ENCODE measurements around the gene IFT88.

The IFT88 gene

DNA sequence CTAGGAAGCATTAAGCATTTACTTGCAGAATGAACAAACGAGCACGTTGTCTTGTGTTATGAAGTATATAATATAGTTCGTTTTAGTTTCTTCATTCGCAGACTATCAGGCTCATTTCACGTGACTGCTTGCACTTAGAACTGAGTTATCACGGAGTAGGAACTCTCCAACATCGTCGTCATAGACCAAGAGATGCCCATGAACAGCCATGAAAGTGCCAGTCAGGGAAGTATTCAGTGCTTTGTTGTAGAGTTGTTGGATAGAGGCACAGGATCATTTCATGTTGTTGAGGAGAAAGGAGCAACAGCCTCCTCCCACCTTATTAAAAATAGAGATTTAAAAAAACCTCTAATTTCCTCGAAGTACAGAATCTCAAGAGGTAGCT is 135.6 kb downstream of the IFT88 start:
- no peaks in the 10 kb centered on the region for H3K9me3 Mint-ChIP-seq
- peaks cover 11% of the 10 kb centered on the region for H3K4me1 Mint-ChIP-seq
- H3K27ac Mint-ChIP-seq = no peak overlapping the region
- no peak for DNase-seq
- no peaks in the 10 kb centered on the region for H3K36me3 Mint-ChIP-seq
- peaks cover 76% of the 10 kb centered on the region for H3K27me3 Mint-ChIP-seq
- peak overlapping the region; percentile 81 for H3K4me3 Mint-ChIP-seq
- CTCF ChIA-PET = interaction anchor here (0.8 to 2.3 kb wide), 5 partner anchors 9 to 223 kb away, joined by 3 to 5 read pairs (median 3); no protein-coding TSS in a partner anchor

DNA sequence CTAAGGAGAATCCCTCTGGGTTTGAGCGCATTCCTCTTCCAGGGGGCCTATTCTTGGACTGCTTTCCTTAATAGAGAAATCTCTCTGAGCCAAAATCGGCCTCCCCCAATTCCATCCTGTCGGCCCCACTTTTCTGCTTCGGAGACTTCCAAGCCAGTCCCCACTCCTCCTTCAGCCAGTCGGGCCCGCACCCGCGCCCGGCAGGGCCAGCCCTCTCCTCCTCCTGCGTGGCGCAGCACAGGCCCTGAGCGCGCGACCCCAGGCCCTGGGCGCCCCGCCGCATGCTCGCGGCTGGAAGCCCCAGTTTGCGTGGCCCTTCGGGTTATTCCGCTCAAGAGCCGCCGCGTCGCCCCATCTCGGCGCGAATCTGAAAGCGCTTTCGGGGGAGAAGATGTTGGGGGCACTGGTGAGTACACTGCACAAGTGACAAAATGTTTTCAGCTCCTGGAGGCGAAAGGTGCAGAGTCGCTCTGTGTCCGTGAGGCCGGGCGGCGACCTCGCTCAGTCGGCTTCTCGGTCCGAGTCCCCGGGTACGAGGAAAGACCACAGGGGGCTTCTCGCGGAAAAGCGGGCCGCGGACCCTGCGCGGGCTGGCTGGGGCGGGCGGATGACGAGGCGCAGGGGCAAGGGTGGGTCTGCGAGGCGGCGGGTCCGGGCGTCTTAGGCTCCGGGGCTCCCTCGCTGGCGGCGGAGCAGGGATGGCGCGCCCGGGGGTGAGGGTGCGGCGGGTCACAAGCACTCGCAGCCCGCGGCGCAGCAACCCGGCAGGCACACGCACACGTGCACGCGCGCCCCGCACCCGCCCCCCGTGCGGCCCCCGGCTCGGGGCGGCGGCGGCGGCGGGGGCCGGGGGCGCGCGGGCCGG is 136.2 kb downstream of the IFT88 start, which contains the start of gene IL17D:
TSS of gene IL17D (plus strand) at position 785 of the 865 bp plus-strand sequence. CDS start 303 bp downstream, outside the sequence.
- Mint-ChIP-seq H3K4me1 (peaks cover 11% of the 10 kb centered on the region), H3K9me3 (no peaks in the 10 kb centered on the region), H3K27ac (peak within 1 kb of the TSS; percentile 30), H3K27me3 (peaks cover 81% of the 10 kb centered on the region), H3K36me3 (no peaks in the 10 kb centered on the region), H3K4me3 (peak within 1 kb of the TSS; percentile 81)
- CTCF ChIA-PET = interaction anchor here (0.7 to 2.3 kb wide), 9 partner anchors 9 to 506 kb away, joined by 3 to 5 read pairs (median 3); partner anchors contain the start of gene XPO4
- peak; percentile 52 for DNase-seq

- Mint-ChIP-seq H3K4me1 (peaks cover 11% of the 10 kb centered on the region), H3K4me3 (no peak overlapping the region), H3K27me3 (peaks cover 82% of the 10 kb centered on the region), H3K9me3 (no peaks in the 10 kb centered on the region), H3K36me3 (no peaks in the 10 kb centered on the region), H3K27ac (no peak overlapping the region)
- DNase-seq = peak; percentile 82
- CTCF ChIA-PET = interaction anchor here (0.7 to 2.3 kb wide), 6 partner anchors 11 to 507 kb away, joined by 3 to 5 read pairs (median 4); partner anchors contain the start of gene XPO4
These were observed 137.0 kb downstream of the IFT88 start for GRCh38 chr13:20703780-20704458.

GRCh38 chr13:20704459-20705069 is 137.6 kb downstream of the IFT88 start:
- Mint-ChIP-seq H3K9me3 (no peaks in the 10 kb centered on the region), H3K4me3 (peak overlapping the region; percentile 62), H3K27ac (no peak overlapping the region), H3K27me3 (peaks cover 80% of the 10 kb centered on the region), H3K4me1 (peaks cover 11% of the 10 kb centered on the region), H3K36me3 (no peaks in the 10 kb centered on the region)
- CTCF ChIA-PET = interaction anchor here (0.9 to 1.0 kb wide), 3 partner anchors 124 to 507 kb away, joined by 3 to 4 read pairs (median 4); partner anchors contain the start of gene XPO4
- no peak for DNase-seq

DNA sequence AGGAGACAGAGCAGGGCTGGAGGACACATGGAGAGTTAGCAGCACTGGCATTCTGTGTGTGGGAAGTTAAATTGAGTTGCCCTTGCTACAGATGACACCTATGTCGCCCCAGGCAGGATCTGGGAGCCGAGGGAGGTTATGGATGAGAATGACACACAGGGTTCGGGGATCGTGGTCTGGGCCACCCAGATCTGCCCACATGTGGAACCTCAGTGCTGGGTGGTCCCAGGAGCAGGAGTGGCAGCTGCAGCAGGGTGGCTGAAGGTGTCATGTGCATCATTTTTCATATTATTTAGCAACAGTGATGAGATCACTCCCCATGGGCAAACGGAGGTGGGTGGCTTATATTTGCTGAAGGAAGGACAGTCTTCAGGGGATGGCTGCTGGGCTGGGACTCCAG is 139.7 kb downstream of the IFT88 start:
- no peak for DNase-seq
- H3K27me3 Mint-ChIP-seq = peaks cover 59% of the 10 kb centered on the region
- H3K9me3 Mint-ChIP-seq = no peaks in the 10 kb centered on the region
- peaks cover 11% of the 10 kb centered on the region for H3K4me1 Mint-ChIP-seq
- H3K27ac Mint-ChIP-seq = no peak overlapping the region
- no peak overlapping the region for H3K4me3 Mint-ChIP-seq
- H3K36me3 Mint-ChIP-seq = no peaks in the 10 kb centered on the region
- CTCF ChIA-PET = interaction anchor here (1.0 kb wide), 1 partner anchor 211 kb away, joined by 3 read pairs; no protein-coding TSS in a partner anchor

DNA sequence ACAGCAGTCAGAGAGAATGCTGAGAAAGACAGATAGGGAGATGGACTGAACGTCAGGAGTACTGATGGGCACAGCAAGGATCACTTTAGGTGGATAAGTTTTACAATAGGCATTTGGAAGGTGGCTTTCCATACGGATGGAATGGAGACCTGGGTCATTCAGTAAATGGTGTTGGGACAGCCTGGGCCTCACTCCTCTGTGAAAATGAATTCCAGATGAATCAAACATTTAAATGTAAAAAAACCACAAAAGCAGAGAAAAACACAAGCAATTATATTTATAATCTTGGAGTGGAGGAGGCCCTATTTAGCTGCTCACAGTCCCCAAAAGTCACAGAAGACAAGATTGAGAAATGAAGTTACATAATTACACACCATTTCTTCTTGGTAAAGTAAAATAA is 141.3 kb downstream of the IFT88 start:
- Mint-ChIP-seq H3K4me1 (peaks cover 5% of the 10 kb centered on the region), H3K9me3 (no peaks in the 10 kb centered on the region), H3K4me3 (no peak overlapping the region), H3K27me3 (peaks cover 59% of the 10 kb centered on the region), H3K27ac (no peak overlapping the region), H3K36me3 (no peaks in the 10 kb centered on the region)
- CTCF ChIA-PET = interaction anchor here (0.6 to 1.5 kb wide), 3 partner anchors 9 to 83 kb away, joined by 3 read pairs; no protein-coding TSS in a partner anchor
- no peak for DNase-seq

DNA sequence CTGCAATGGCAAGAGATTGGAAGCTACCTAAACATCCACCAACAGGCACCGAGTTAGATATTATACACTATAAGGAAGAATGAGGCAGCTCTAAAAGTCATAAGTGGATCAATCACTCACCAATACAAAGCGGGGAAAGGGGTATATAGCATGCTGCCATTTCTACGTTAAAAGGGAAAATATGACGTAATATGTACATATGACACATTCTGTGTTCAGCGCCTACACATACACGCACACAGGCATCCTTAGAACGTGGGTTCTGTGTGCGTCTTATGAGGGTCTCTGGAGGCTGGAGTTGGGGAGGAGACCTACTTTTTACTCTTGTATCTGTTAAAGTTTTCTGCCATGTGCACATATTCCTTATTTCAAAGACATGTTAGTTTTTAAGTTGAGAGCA is 142.4 kb downstream of the IFT88 start:
- DNase-seq = no peak
- Mint-ChIP-seq H3K36me3 (no peaks in the 10 kb centered on the region), H3K27ac (no peak overlapping the region), H3K27me3 (peaks cover 65% of the 10 kb centered on the region), H3K9me3 (no peaks in the 10 kb centered on the region), H3K4me3 (no peak overlapping the region), H3K4me1 (peaks cover 8% of the 10 kb centered on the region)
- CTCF ChIA-PET = interaction anchor here (1.4 to 2.9 kb wide), 2 partner anchors 120 to 123 kb away, joined by 4 to 15 read pairs; no protein-coding TSS in a partner anchor

DNA sequence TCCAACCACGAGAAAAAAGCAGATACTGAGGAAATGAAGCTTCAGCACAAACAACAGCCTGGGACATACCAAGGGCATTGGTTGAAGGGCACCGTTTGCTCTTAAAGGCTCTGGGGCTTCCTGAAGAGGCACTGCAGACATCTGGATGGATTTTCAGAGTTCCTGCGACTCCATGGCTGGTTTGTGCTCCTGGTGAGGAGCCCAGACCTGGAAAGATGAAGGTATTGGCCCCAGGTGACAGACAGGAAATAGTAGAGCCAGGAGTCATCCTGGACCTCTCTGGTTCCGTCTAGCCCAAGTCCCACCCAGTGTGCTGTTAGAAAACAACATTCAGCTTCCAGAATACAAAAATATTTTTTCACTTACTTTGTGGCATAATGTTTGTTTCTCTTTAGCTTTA is 142.8 kb downstream of the IFT88 start:
- Mint-ChIP-seq H3K4me3 (no peak overlapping the region), H3K9me3 (no peaks in the 10 kb centered on the region), H3K27ac (no peak overlapping the region), H3K4me1 (peaks cover 8% of the 10 kb centered on the region), H3K27me3 (peaks cover 65% of the 10 kb centered on the region), H3K36me3 (no peaks in the 10 kb centered on the region)
- CTCF ChIA-PET = interaction anchor here (1.4 to 2.9 kb wide), 3 partner anchors 119 to 216 kb away, joined by 4 to 15 read pairs (median 9); no protein-coding TSS in a partner anchor
- DNase-seq = no peak

DNA sequence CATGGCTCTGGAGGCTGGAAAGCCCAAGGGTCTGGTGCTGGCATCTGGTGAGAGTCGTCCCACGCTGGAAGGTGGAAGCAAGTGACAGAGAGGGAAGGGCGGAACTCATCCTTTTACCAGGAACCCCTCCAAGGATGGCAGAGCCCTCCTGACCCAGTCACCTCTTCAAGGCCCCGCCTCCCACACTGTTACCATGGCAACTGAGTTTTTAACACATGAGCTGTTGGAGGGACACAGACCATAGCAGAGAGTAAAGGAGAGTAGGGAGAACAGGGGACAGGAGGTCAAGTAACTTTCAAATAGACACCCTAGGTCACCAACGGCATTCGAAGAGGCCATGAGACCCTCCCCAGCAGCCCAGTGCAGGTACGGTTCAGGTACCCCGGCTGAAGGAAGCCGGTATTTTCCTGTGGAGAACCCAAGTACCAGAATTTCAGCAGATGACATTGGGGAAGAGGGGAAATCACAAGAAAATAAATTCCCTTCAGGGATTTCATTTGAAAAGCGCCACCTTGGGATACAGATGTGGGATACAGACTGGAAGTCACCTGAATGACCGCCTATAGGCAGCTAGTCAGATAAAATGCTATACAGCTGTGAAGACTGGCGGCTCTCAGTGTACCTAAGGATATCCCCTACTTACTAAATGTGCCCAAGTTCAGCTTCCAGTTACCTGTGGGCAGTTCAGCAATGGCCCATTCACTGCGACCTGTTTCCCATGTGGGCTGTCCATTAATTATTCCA is 144.5 kb downstream of the IFT88 start:
- no peaks in the 10 kb centered on the region for H3K9me3 Mint-ChIP-seq
- H3K27ac Mint-ChIP-seq = no peak overlapping the region
- H3K4me1 Mint-ChIP-seq = peaks cover 8% of the 10 kb centered on the region
- CTCF ChIA-PET = interaction anchor here (0.6 to 2.9 kb wide), 10 partner anchors 9 to 514 kb away, joined by 3 to 15 read pairs (median 4); no protein-coding TSS in a partner anchor
- H3K4me3 Mint-ChIP-seq = no peak overlapping the region
- H3K27me3 Mint-ChIP-seq = peaks cover 51% of the 10 kb centered on the region
- H3K36me3 Mint-ChIP-seq = no peaks in the 10 kb centered on the region
- peak; percentile 32 for DNase-seq

DNA sequence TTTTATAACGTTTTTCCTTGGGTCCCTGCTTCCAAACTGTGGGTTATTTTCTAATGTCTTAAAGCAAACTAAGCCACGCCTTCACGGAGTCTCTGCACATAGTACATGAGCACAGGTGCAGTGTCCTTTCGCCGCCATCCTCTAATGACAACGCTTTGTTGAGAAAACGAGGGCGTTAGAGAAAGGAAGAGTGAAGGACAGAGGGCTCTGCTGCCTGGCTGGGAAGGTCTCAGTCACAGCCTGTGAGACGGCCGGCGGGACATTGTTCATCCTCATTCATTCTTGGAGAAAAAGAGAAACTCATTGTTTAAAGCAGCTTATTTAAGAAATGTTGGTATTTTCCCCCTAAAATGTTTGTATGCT is 146.0 kb downstream of the IFT88 start:
- no peak for DNase-seq
- CTCF ChIA-PET = interaction anchor here (2.0 to 2.6 kb wide), 2 partner anchors 10 to 114 kb away, joined by 9 to 13 read pairs; no protein-coding TSS in a partner anchor
- Mint-ChIP-seq H3K36me3 (no peaks in the 10 kb centered on the region), H3K4me3 (no peak overlapping the region), H3K9me3 (no peaks in the 10 kb centered on the region), H3K4me1 (peaks cover 8% of the 10 kb centered on the region), H3K27me3 (peaks cover 36% of the 10 kb centered on the region), H3K27ac (no peak overlapping the region)

GRCh38 chr13:20713751-20714150 is 146.8 kb downstream of the IFT88 start:
- no peak overlapping the region for H3K4me3 Mint-ChIP-seq
- H3K36me3 Mint-ChIP-seq = no peaks in the 10 kb centered on the region
- H3K27me3 Mint-ChIP-seq = peaks cover 33% of the 10 kb centered on the region
- H3K4me1 Mint-ChIP-seq = peaks cover 8% of the 10 kb centered on the region
- H3K9me3 Mint-ChIP-seq = no peaks in the 10 kb centered on the region
- DNase-seq = no peak
- H3K27ac Mint-ChIP-seq = no peak overlapping the region
- CTCF ChIA-PET = interaction anchor here (2.6 to 4.2 kb wide), 2 partner anchors 9 to 115 kb away, joined by 13 to 17 read pairs; no protein-coding TSS in a partner anchor

- Mint-ChIP-seq H3K4me3 (no peak overlapping the region), H3K9me3 (no peaks in the 10 kb centered on the region), H3K36me3 (no peaks in the 10 kb centered on the region), H3K27me3 (peaks cover 30% of the 10 kb centered on the region), H3K4me1 (peaks cover 8% of the 10 kb centered on the region), H3K27ac (no peak overlapping the region)
- CTCF ChIA-PET = interaction anchor here (1.0 to 4.2 kb wide), 3 partner anchors 9 to 211 kb away, joined by 3 to 17 read pairs (median 13); no protein-coding TSS in a partner anchor
- DNase-seq = no peak
These were observed 147.2 kb downstream of the IFT88 start for GRCh38 chr13:20714161-20714560.
